Measurements from ENCODE around the gene CDO1.

The CDO1 gene

GRCh38 chr5:115767424-115767823 lies 49.0 kb downstream of the CDO1 start:
- Histone ChIP-seq H3K4me1 (ENCODE audit: insufficient read depth, low read length, severe bottlenecking) (no peaks in the 10 kb centered on the region), H3K4me3 (ENCODE audit: low read depth, low read length, poor library complexity, severe bottlenecking) (no peak overlapping the region), H3K4me2 (ENCODE audit: low read length) (no peak overlapping the region)

DNA sequence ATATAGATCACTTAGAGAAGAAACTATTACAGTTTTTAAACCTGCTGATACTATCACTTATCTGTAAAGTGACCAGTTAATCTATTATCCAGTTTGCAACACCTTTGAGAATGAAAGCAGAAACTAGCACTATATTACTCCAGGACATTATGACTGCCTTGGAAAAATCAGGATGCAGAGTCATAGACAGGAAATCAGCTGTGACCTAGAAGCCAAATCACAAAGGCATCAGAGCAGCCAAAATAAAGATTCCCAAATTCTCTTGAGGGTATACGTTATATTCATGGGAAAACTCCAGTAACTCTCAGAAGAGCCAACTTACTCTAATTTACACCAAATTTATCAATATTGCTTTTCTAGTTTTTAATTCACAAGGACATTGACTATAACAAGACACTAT lies 49.9 kb downstream of the CDO1 start:
- no peaks in the 10 kb centered on the region for H3K79me2 ChIP-seq (ENCODE audit: insufficient read depth, low read length)
- H3K4me2 ChIP-seq (ENCODE audit: low read length) = no peak overlapping the region
- no peak overlapping the region for H3K9ac ChIP-seq (ENCODE audit: low read length)
- H3K27me3 ChIP-seq (ENCODE audit: insufficient read depth, low read length) = no peaks in the 10 kb centered on the region
- H3K9me3 ChIP-seq (ENCODE audit: low read length) = no peaks in the 10 kb centered on the region
- H3K36me3 ChIP-seq (ENCODE audit: insufficient read depth, low read length) = no peaks in the 10 kb centered on the region
- H3K27ac ChIP-seq (ENCODE audit: low read depth, low read length, poor library complexity, severe bottlenecking) = no peak overlapping the region
- no peak overlapping the region for H2AFZ ChIP-seq (ENCODE audit: low read length)
- no peak overlapping the region for H3K4me3 ChIP-seq (ENCODE audit: low read depth, low read length, poor library complexity, severe bottlenecking)
- H3K4me1 ChIP-seq (ENCODE audit: insufficient read depth, low read length, severe bottlenecking) = no peaks in the 10 kb centered on the region
- H4K20me1 ChIP-seq (ENCODE audit: insufficient read depth, low read length) = no peaks in the 10 kb centered on the region
- TF ChIP-seq EZH2 (IDR thresholded peaks at IDR 0.05; ENCODE audit: borderline replicate concordance, low read length) = no peak
- TF ChIP-seq CTCF (IDR thresholded peaks at IDR 0.05; ENCODE audit: low read length) = no peak
- no peaks in the 10 kb centered on the region; the same call in 1 of the 2 replicates for H3F3A ChIP-seq (ENCODE audit: insufficient read depth, low read length)
- H3K9me2 ChIP-seq (ENCODE audit: low read depth, low read length) = no peaks in the 10 kb centered on the region

More at GRCh38 chr5:115767424-115767823, 49.0 kb downstream of the CDO1 start:
- Histone ChIP-seq H4K20me1 (ENCODE audit: insufficient read depth, low read length) (no peaks in the 10 kb centered on the region), H3F3A (ENCODE audit: insufficient read depth, low read length) (no peaks in the 10 kb centered on the region; the same call in 1 of the 2 replicates), H3K9me2 (ENCODE audit: low read depth, low read length) (no peaks in the 10 kb centered on the region), H3K9ac (ENCODE audit: low read length) (no peak overlapping the region), H3K27ac (ENCODE audit: low read depth, low read length, poor library complexity, severe bottlenecking) (no peak overlapping the region), H3K36me3 (ENCODE audit: insufficient read depth, low read length) (no peaks in the 10 kb centered on the region), H3K27me3 (ENCODE audit: insufficient read depth, low read length) (no peaks in the 10 kb centered on the region), H3K9me3 (ENCODE audit: low read length) (no peaks in the 10 kb centered on the region), H2AFZ (ENCODE audit: low read length) (no peak overlapping the region), H3K79me2 (ENCODE audit: insufficient read depth, low read length) (no peaks in the 10 kb centered on the region)
- TF ChIP-seq EZH2 (IDR thresholded peaks at IDR 0.05; ENCODE audit: borderline replicate concordance, low read length) (no peak), CTCF (IDR thresholded peaks at IDR 0.05; ENCODE audit: low read length) (no peak)

DNA sequence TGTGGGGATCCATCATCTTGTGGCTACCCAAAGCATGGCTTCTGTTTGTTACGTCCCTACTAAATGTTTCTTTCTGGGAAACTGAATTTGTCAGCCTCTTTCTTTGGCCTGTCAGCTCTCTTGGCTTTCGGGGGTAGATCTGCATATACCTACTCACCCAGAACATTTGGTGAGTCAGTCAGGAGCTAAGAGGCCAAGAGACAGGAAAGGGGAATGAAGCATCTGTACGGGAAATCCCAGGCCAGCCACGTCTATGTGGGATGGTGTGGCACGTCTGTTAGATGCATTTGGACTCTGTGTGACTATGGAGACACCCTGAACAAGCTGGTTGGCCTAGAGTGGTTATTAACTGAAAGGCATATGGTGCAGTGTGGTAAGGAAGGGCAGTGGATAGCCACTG lies 58.1 kb downstream of the CDO1 start:
- Histone ChIP-seq H3K9me3 (ENCODE audit: low read length) (no peaks in the 10 kb centered on the region), H3K36me3 (ENCODE audit: insufficient read depth, low read length) (no peaks in the 10 kb centered on the region), H3K4me2 (ENCODE audit: low read length) (no peak overlapping the region), H3K27me3 (ENCODE audit: insufficient read depth, low read length) (no peaks in the 10 kb centered on the region), H3K9ac (ENCODE audit: low read length) (no peak overlapping the region), H3F3A (ENCODE audit: insufficient read depth, low read length) (no peaks in the 10 kb centered on the region), H3K79me2 (ENCODE audit: insufficient read depth, low read length) (no peaks in the 10 kb centered on the region), H3K4me3 (ENCODE audit: low read depth, low read length, poor library complexity, severe bottlenecking) (no peak overlapping the region), H4K20me1 (ENCODE audit: insufficient read depth, low read length) (no peaks in the 10 kb centered on the region), H3K4me1 (ENCODE audit: insufficient read depth, low read length, severe bottlenecking) (no peaks in the 10 kb centered on the region), H2AFZ (ENCODE audit: low read length) (no peak overlapping the region), H3K9me2 (ENCODE audit: low read depth, low read length) (no peaks in the 10 kb centered on the region), H3K27ac (ENCODE audit: low read depth, low read length, poor library complexity, severe bottlenecking) (no peak overlapping the region)
- TF ChIP-seq CTCF (IDR thresholded peaks at IDR 0.05; ENCODE audit: low read length) (no peak), EZH2 (IDR thresholded peaks at IDR 0.05; ENCODE audit: borderline replicate concordance, low read length) (no peak)
